GM12891 (cell line): Measurements from ENCODE around the gene CT45A1.

Source experiments
- PAX5 ChIP-seq: IDR thresholded peaks from 2 replicates; pipeline ENCODE4 v1.6.1; 2011; ENCODE audit warnings: low read length, moderate library complexity, mild to moderate bottlenecking; ENCODE audit not compliant: insufficient read depth, severe bottlenecking
- POLR2A ChIP-seq: IDR thresholded peaks from 2 replicates; pipeline ENCODE4 v1.6.1; 2011; ENCODE audit warnings: low read depth, low read length, control low read depth
- POLR2AphosphoS5 ChIP-seq: IDR thresholded peaks from 2 replicates; pipeline ENCODE4 v1.6.1; 2011; ENCODE audit warnings: low read depth, low read length, control low read depth
- TAF1 ChIP-seq: IDR thresholded peaks from 2 replicates; pipeline ENCODE4 v1.6.1; 2011; ENCODE audit warnings: low read depth, low read length, control low read depth

DNA sequence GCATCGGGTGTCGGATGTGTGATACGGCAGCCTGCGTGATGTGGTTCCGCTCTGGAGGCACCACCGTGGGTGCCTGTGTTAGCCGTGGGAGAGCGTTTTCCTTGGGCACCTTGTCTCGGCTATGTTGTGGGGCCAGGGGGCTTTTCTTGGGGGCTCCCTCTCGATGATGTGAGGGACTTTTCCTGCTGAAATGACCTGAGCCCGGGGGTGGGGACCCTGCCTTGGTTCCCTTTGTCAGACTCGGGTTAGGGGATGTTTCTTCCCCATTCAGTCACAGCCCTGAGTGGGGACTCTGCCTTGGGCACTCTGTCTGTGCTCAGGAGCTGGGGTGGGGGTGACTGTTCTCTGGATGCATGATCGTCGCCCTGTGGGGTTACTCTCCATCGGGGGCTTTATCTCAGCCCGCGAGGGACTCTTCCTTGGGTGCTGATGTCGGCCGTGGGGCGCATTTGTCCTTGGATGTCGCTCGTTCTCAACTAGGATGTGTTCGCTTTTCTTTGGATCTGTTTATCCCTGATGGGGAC is 27.8 kb downstream of the CT45A1 start:
- TF ChIP-seq POLR2AphosphoS5 (no peak), PAX5 (no peak), POLR2A (no peak), TAF1 (no peak)
